HEK293 (cell line): Measurements from ENCODE around the gene EPHA6.

Experiments used
- CTCF ChIA-PET: fragments of 350-600 bp; formaldehyde crosslinking; extraction: SDS; loops from one replicate; lab custom pipeline; 2021; ENCODE audit warnings: antibody characterized with exemption; lab: Yijun Ruan, JAX
- POLR2A ChIA-PET: fragments of 300-600 bp; formaldehyde crosslinking; extraction: SDS; loops from one replicate; lab custom pipeline; 2020; ENCODE audit warnings: antibody characterized with exemption, inconsistent platforms; lab: Yijun Ruan, JAX
- H3K27ac ChIP-seq: fragments of 200-500 bp; sonication (Bioruptor generic); 2 replicates; pipeline ENCODE4 v1.5.1; 2014; ENCODE audit warnings: low read depth, low read length, control low read depth, inconsistent platforms; ENCODE audit errors: extremely low read depth
- H3K36me3 ChIP-seq, 2 experiments: fragments of 200-500 bp in 1 of 2; sonication (Bioruptor generic) in 1 of 2; 1 replicate in 1 of 2; 2 replicates in 1 of 2; pipeline ENCODE4 v1.5.1; 2014 to 2017; ENCODE audit warnings: inconsistent platforms in 2 of 2, low read length in 2 of 2; ENCODE audit not compliant: control insufficient read depth in 2 of 2, insufficient read depth in 1 of 2
- H3K4me1 ChIP-seq: fragments of 200-500 bp; sonication (Bioruptor generic); 2 replicates; pipeline ENCODE4 v1.5.1; 2014; ENCODE audit warnings: mild to moderate bottlenecking, low read length, inconsistent platforms; ENCODE audit not compliant: control insufficient read depth, insufficient read depth
- H3K4me3 ChIP-seq: 2 replicates; pipeline ENCODE4 v1.5.1; 2011; ENCODE audit warnings: low read depth, mild to moderate bottlenecking, control low read depth, low read length, moderate library complexity
- H3K9me3 ChIP-seq: fragments of 200-500 bp; sonication (Bioruptor generic); 2 replicates; pipeline ENCODE4 v1.5.1; 2014; ENCODE audit warnings: low read depth, low read length, inconsistent platforms; ENCODE audit not compliant: control insufficient read depth, insufficient read depth
- GLI2 ChIP-seq: fragments of 450-650 bp; formaldehyde crosslinking; IDR thresholded peaks from 2 replicates; pipeline ENCODE4; 2017; ENCODE audit warnings: missing biosample characterization, missing genetic modification characterization, low read depth, borderline replicate concordance
- HOXC10 ChIP-seq: sonication (generic); formaldehyde crosslinking; IDR thresholded peaks from 2 replicates; pipeline ENCODE4 v1.8.1; 2023; ENCODE audit warnings: mild to moderate bottlenecking, missing genetic modification reagents
- KLF9 ChIP-seq: fragments of 450-650 bp; formaldehyde crosslinking; IDR thresholded peaks from 2 replicates; pipeline ENCODE4 v1.5.1; 2016; ENCODE audit warnings: missing biosample characterization, missing genetic modification characterization, low read depth
- MYNN ChIP-seq: fragments of 450-650 bp; formaldehyde crosslinking; IDR thresholded peaks from 2 replicates; pipeline ENCODE4 v1.5.1; 2016; ENCODE audit warnings: missing biosample characterization, missing genetic modification characterization, borderline replicate concordance
- OVOL3 ChIP-seq: fragments of 450-650 bp; formaldehyde crosslinking; IDR thresholded peaks from 2 replicates; pipeline ENCODE4 v1.5.1; 2016; ENCODE audit warnings: missing biosample characterization, missing genetic modification characterization
- PRDM6 ChIP-seq: fragments of 450-650 bp; formaldehyde crosslinking; IDR thresholded peaks from 2 replicates; pipeline ENCODE4 v1.5.1; 2017; ENCODE audit warnings: missing biosample characterization, missing genetic modification characterization
- SCRT1 ChIP-seq: fragments of 450-650 bp; formaldehyde crosslinking; IDR thresholded peaks from 2 replicates; pipeline ENCODE4 v1.5.1; 2016; ENCODE audit warnings: missing biosample characterization, missing genetic modification characterization, borderline replicate concordance
- ZBTB11 ChIP-seq: fragments of 450-650 bp; formaldehyde crosslinking; conservative IDR thresholded peaks from 2 replicates; pipeline ENCODE4 v1.5.1; 2016; ENCODE audit warnings: low read depth, missing biosample characterization, missing genetic modification characterization
- ZNF138 ChIP-seq: fragments of 450-650 bp; formaldehyde crosslinking; IDR thresholded peaks from 2 replicates; pipeline ENCODE4 v1.5.1; 2016; ENCODE audit warnings: missing biosample characterization, missing genetic modification characterization, borderline replicate concordance
- ZNF16 ChIP-seq: fragments of 450-650 bp; formaldehyde crosslinking; IDR thresholded peaks from 2 replicates; pipeline ENCODE4 v1.5.1; 2016; ENCODE audit warnings: low read depth, missing biosample characterization, missing genetic modification characterization
- ZNF174 ChIP-seq: fragments of 450-650 bp; formaldehyde crosslinking; IDR thresholded peaks from 2 replicates; pipeline ENCODE4 v1.5.0; 2017; ENCODE audit warnings: missing biosample characterization, mild to moderate bottlenecking, missing genetic modification characterization
- ZNF175 ChIP-seq: fragments of 450-650 bp; formaldehyde crosslinking; IDR thresholded peaks from 2 replicates; pipeline ENCODE4 v1.5.1; 2016; ENCODE audit warnings: missing biosample characterization, missing genetic modification characterization
- ZNF214 ChIP-seq: fragments of 450-650 bp; formaldehyde crosslinking; IDR thresholded peaks from 2 replicates; pipeline ENCODE4 v1.5.1; 2017; ENCODE audit warnings: missing biosample characterization, mild to moderate bottlenecking, missing genetic modification characterization, borderline replicate concordance
- ZNF274 ChIP-seq, 2 experiments: fragments of 200-500 bp in 1 of 2; fragments of 450-650 bp in 1 of 2; sonication (Bioruptor generic) in 1 of 2; formaldehyde crosslinking in 1 of 2; IDR thresholded peaks; 2 replicates each; pipeline versions ENCODE4 v1.5.1 to v1.6.1; 2014 to 2016; ENCODE audit warnings: borderline replicate concordance in 1 of 2, inconsistent platforms in 1 of 2, low read length in 1 of 2, missing biosample characterization in 1 of 2, missing genetic modification characterization in 1 of 2
- ZNF292 ChIP-seq: fragments of 450-650 bp; formaldehyde crosslinking; IDR thresholded peaks from 2 replicates; pipeline ENCODE4 v1.5.1; 2016; ENCODE audit warnings: low read depth, missing biosample characterization, missing genetic modification characterization, borderline replicate concordance
- ZNF335 ChIP-seq: fragments of 450-650 bp; formaldehyde crosslinking; conservative IDR thresholded peaks from 2 replicates; pipeline ENCODE4 v1.5.1; 2016; ENCODE audit warnings: missing biosample characterization, missing genetic modification characterization
- ZNF473 ChIP-seq: fragments of 450-650 bp; formaldehyde crosslinking; IDR thresholded peaks from 2 replicates; pipeline ENCODE4 v1.5.1; 2017; ENCODE audit warnings: missing biosample characterization, missing genetic modification characterization
- ZNF561 ChIP-seq: fragments of 450-650 bp; IDR thresholded peaks from 2 replicates; pipeline ENCODE4 v1.5.1; 2018; ENCODE audit warnings: missing biosample characterization, missing genetic modification characterization, borderline replicate concordance
- ZNF585B ChIP-seq: fragments of 450-650 bp; formaldehyde crosslinking; IDR thresholded peaks from 2 replicates; pipeline ENCODE4 v1.5.1; 2016; ENCODE audit warnings: missing biosample characterization, missing genetic modification characterization
- ZNF610 ChIP-seq: fragments of 450-650 bp; formaldehyde crosslinking; IDR thresholded peaks from 2 replicates; pipeline ENCODE4 v1.5.1; 2016; ENCODE audit warnings: missing biosample characterization, missing genetic modification characterization, borderline replicate concordance
- ZNF658 ChIP-seq: fragments of 450-650 bp; formaldehyde crosslinking; IDR thresholded peaks from 2 replicates; pipeline ENCODE4; 2016; ENCODE audit warnings: missing biosample characterization, missing genetic modification characterization
- ZNF677 ChIP-seq: fragments of 450-650 bp; IDR thresholded peaks from 2 replicates; pipeline ENCODE4 v1.5.0; 2018; ENCODE audit warnings: missing biosample characterization, mild to moderate bottlenecking, missing genetic modification characterization, moderate library complexity
- ZNF792 ChIP-seq: fragments of 450-650 bp; formaldehyde crosslinking; IDR thresholded peaks from 2 replicates; pipeline ENCODE4 v1.5.1; 2016; ENCODE audit warnings: missing biosample characterization, missing genetic modification characterization
- ZSCAN18 ChIP-seq: fragments of 450-650 bp; formaldehyde crosslinking; IDR thresholded peaks from 2 replicates; pipeline ENCODE4 v1.5.1; 2016; ENCODE audit warnings: missing biosample characterization, missing genetic modification characterization
- ZSCAN4 ChIP-seq: fragments of 450-650 bp; formaldehyde crosslinking; IDR thresholded peaks from 2 replicates; pipeline ENCODE4 v1.5.1; 2017; ENCODE audit warnings: missing biosample characterization, missing genetic modification characterization

The EPHA6 gene

GRCh38 chr3:97256060-97256459, 441.7 kb downstream of the EPHA6 start:
- no peak for TF ChIP-seq ZNF561 (tag by site-specific recombination)
- TF ChIP-seq ZNF658, result no peak
- TF ChIP-seq ZNF677 (tag by site-specific recombination), result no peak
- TF ChIP-seq ZNF473, result no peak
- TF ChIP-seq ZNF16 (tag by site-specific recombination), result no peak
- no peak for TF ChIP-seq ZNF214
- no peak for TF ChIP-seq ZNF585B
- TF ChIP-seq ZSCAN4 (tag by site-specific recombination), result no peak
- no peak for TF ChIP-seq KLF9
- TF ChIP-seq SCRT1 (tag by site-specific recombination), result no peak
- TF ChIP-seq ZNF274 (IDR thresholded peaks at IDR 0.05; ENCODE audit: low read length), result no peak
- no peak for TF ChIP-seq ZNF274 (tag by site-specific recombination; IDR thresholded peaks at IDR 0.05; ENCODE audit: borderline replicate concordance)
- TF ChIP-seq MYNN, result no peak
- TF ChIP-seq OVOL3 (tag by site-specific recombination), result no peak
- no peak for TF ChIP-seq ZNF175
- TF ChIP-seq PRDM6, result no peak
- TF ChIP-seq ZNF792 (tag by site-specific recombination), result no peak
- TF ChIP-seq ZNF292 (tag by site-specific recombination), result no peak
- no peaks in the 10 kb centered on the region for H3K4me1 ChIP-seq
- no peaks in the 10 kb centered on the region for H3K9me3 ChIP-seq
- H3K36me3 ChIP-seq, result no peaks in the 10 kb centered on the region
- H3K27ac ChIP-seq, result no peak overlapping the region
- H3K4me3 ChIP-seq, result no peak overlapping the region
- ChIA-PET CTCF (no interaction called here), POLR2A (no interaction called here)

- no peaks in the 10 kb centered on the region for H3K9me3 ChIP-seq
- no peaks in the 10 kb centered on the region for H3K36me3 ChIP-seq
- H3K4me3 ChIP-seq, result no peak overlapping the region
- POLR2A ChIA-PET, result no interaction called here
- CTCF ChIA-PET, result no interaction called here
- H3K27ac ChIP-seq, result no peak overlapping the region
- no peaks in the 10 kb centered on the region for H3K4me1 ChIP-seq
- no peak for TF ChIP-seq ZNF292 (tag by site-specific recombination)
- TF ChIP-seq ZBTB11, result no peak
- TF ChIP-seq ZNF610 (tag by site-specific recombination), result no peak
- no peak for TF ChIP-seq HOXC10
- TF ChIP-seq ZNF174 (tag by site-specific recombination), result no peak
- no peak for TF ChIP-seq ZSCAN18
- TF ChIP-seq ZNF335 (tag by site-specific recombination), result no peak
- no peak for TF ChIP-seq SCRT1 (tag by site-specific recombination)
- no peak for TF ChIP-seq ZNF138 (tag by site-specific recombination)
- TF ChIP-seq GLI2 (tag by site-specific recombination), result no peak
Observed at GRCh38 chr3:97257942-97258697, 443.7 kb downstream of the EPHA6 start.
